HG03175 (cell line): Measurements from ENCODE around the gene FYB1.

Experiments used
- ATAC-seq: cut with Tn5 transposase; IDR thresholded peaks from one replicate; pipeline ENCODE4 v1.9.1; 2021; ENCODE audit warnings: mild to moderate bottlenecking, moderate library complexity; ENCODE audit not compliant: unreplicated experiment

Gene FYB1

GRCh38 chr5:39100301-39100850 lies 119.0 kb downstream of the FYB1 start:
- ATAC-seq, result no peak

- ATAC-seq, result no peak
Observed at GRCh38 chr5:39099831-39100230, 119.5 kb downstream of the FYB1 start.

- ATAC-seq, result no peak
Observed at GRCh38 chr5:39093352-39093751, 126.0 kb downstream of the FYB1 start.

GRCh38 chr5:39092581-39093351 lies 126.6 kb downstream of the FYB1 start:
- ATAC-seq, result no peak

- ATAC-seq, result no peak
Observed at GRCh38 chr5:39091940-39092580, 127.3 kb downstream of the FYB1 start.

GRCh38 chr5:39083968-39084367 lies 135.4 kb downstream of the FYB1 start:
- ATAC-seq, result no peak

GRCh38 chr5:39082995-39083394 lies 136.4 kb downstream of the FYB1 start:
- ATAC-seq, result no peak

- ATAC-seq, result peak; percentile 43
Observed at GRCh38 chr5:39080597-39081204, 138.7 kb downstream of the FYB1 start.

- ATAC-seq, result no peak
Observed at GRCh38 chr5:39080168-39080567, 139.2 kb downstream of the FYB1 start.

DNA sequence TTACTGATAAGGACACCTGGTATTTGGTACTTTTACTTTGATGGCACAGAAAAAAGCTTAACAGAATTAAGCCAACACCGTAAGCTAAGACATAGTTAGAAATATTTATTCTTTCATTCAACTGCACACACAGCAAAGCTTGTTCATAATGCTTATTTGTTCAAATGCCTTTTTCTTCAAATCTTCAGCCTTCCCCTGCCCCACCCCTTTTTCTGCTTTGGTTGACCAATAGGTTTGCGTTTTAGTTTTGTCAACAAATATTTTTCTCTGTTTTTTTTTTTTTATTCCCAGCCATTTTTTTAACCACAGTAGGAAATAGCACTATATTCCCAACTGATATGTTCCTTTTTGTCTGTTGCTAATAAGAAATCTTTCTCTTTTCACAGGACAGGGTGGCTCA lies 140.2 kb downstream of the FYB1 start:
- no peak for ATAC-seq

- ATAC-seq, result peak; percentile 21
Observed at GRCh38 chr5:39076757-39077728, 142.3 kb downstream of the FYB1 start.

DNA sequence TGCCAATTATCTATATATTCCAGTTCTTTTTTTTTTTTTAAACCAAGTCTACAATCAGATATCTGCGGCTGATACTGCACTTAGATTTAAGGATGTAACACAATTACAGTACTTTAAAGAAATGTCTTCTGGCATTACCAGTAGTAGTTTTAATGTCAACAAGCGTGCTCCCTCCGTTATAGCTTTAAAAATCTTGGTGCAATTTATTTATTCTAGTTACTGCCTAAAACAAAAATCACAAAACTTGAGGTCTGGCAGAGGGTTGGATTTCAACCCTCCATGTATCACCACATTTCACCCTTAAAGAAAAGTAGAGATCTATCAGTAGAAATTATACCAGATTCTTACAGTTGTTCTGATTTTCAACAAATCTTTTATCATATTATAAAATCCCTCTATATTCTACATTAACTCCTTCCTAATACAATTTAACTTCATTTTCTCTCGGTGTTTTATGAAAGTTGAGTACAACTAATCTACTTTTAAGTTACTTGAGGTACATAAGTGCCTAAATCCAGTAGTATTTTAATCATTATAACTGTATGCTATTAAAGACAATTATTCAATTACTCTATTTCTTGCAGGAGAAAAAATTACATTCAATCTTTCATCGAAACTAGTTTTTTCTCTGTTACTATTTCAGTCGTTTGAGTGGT lies 143.1 kb downstream of the FYB1 start:
- ATAC-seq, result no peak

DNA sequence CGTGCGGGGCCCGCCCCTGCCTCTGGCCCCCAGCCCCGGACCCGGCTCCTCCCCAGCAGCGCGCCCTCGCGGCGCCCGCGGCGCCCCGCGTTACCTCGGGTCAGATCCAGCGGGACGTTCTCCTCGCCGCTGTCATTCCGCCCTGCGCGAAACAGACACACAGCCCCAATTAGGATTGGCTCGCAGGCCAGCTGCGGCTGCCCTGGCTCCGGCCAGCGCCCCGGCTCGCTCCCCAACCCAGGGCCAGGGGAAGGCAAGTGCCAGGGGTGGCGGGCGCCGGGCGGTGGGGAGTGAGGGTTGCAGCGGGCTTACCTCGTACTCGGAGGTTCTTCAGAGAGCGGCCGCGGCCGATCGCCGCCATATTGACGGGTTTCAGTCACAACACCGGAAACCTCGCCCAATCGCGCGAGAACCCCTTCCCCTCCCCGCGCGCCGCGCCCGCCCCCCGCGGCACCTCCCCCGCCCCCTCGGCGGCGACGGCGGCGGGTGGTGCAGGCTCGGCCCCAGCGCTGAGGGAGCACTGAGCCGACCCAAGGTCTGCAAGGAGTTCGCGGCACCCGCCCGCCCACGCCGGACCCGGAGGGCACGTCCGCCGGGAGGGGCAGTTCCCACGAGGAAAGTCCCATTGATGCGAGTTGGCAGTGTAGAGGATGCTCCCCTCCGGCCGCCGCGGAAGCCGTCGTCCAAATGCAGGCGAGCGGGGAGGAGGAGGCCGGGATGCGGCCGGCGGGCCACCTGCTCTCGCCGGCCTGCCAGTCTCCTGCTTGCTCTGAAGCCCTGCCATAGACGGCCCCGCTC lies 145.1 kb downstream of the FYB1 start, which contains the start of gene RICTOR:
TSS of gene RICTOR (minus strand) at position 383 of the 798 bp plus-strand sequence. CDS start at position 361, 22 bp downstream.
- peak; percentile 69 for ATAC-seq

- peak; percentile 23 for ATAC-seq
Observed at GRCh38 chr5:39073767-39074016, 145.7 kb downstream of the FYB1 start.

- ATAC-seq, result peak; percentile 45
Observed at GRCh38 chr5:39072925-39073766, 146.2 kb downstream of the FYB1 start.

DNA sequence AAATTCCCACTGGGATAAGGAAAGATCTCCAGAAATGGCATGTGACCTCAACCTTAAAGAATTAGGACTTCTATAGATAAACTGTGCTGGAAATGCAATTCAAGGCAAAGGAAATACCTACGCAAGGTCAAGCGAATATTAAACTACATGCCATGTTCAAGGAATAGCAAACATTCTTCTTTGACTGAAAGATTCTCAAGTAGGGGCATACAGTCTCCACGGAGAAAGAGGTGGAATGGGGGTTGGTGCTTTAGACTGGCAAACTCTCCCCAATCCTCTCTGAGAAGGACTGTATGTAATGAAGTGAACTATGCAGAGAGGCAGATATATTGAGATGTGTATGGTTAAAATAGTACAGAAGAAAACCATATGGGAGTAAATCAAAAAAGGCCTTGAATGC lies 151.3 kb downstream of the FYB1 start:
- no peak for ATAC-seq

DNA sequence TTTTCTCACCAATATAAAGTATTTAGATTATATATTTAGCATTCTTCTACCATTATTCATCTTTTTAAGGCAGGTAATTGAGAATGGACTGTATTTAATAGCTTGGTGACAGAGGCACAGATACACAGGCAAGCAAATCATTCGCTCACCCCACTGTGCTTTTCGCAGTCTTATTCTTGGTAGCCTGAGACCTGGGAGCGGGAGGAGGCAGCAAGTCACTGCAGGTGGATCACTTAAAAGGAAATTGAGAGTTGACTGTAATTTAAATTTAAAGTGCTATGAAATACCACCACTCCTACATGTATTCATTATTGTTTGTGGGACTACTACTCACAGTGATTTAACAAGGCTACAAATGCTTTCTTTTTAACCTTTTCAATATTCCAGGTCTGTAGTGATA lies 154.9 kb downstream of the FYB1 start:
- no peak for ATAC-seq

- ATAC-seq, result no peak
Observed at GRCh38 chr5:39063037-39063436, 156.3 kb downstream of the FYB1 start.

DNA sequence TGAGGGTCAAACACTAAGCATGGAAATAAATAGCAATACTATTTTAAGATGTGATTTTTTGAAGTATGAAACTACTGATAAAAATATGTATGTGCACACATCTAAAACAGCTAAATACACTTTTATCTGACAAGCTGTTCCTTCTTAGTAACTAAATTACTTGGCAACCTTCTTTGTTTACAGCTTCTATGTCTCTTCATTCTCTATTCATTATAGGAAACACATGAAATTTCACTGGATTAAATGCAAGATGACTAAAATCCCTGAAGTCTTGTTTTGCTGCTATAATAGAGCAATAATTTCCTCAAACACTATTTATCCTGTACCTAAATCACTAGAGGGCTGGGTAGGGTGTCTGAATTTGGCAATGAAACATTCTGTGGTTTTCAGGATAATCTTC lies 156.8 kb downstream of the FYB1 start:
- ATAC-seq, result no peak
